Esophagus squamous epithelium (tissue), 5 donors: ENCODE data around the gene NKD1. TPM values are rescaled to one million over a fixed set of nuclear protein-coding genes. Genes with fewer than 3 reads are reported as not detected.

ENCODE experiments used
- DNase-seq: peaks from one replicate; lab custom pipeline; 2025; lab: John Stamatoyannopoulos, UW
- H3K27ac ChIP-seq, 4 donors: fragments of 200-600 bp; sonication (generic); one replicate each; pipeline ENCODE4 v1.5.1; 2016 to 2019; ENCODE audit warnings: mild to moderate bottlenecking in 1 of 4
- H3K27me3 ChIP-seq, 4 donors: fragments of 200-600 bp; sonication (generic); 1 replicate in 3 of 4; 2 replicates in 1 of 4; pipeline versions ENCODE4 v1.5.1 to v1.6.0; 2017 to 2021; ENCODE audit warnings: antibody characterized with exemption in 1 of 4
- H3K36me3 ChIP-seq, 3 donors: fragments of 200-600 bp; sonication (generic); one replicate each; pipeline ENCODE4 v1.5.1; 2016 to 2019
- H3K4me1 ChIP-seq, 3 donors: fragments of 200-600 bp; sonication (generic); one replicate each; pipeline ENCODE4 v1.5.1; 2017 to 2019
- H3K4me3 ChIP-seq, 4 donors: fragments of 200-600 bp; sonication (generic); 1 replicate in 3 of 4; 2 replicates in 1 of 4; pipeline ENCODE4 v1.5.1; 2016 to 2019; ENCODE audit warnings: mild to moderate bottlenecking in 2 of 4, moderate library complexity in 1 of 4
- H3K9me3 ChIP-seq, 3 donors: fragments of 200-600 bp; sonication (generic); one replicate each; pipeline ENCODE4 v1.5.1; 2016 to 2019
- CTCF ChIP-seq, 6 experiments: fragments of 450-650 bp in 4 of 6; fragments of 200-600 bp in 2 of 6; sonication (generic) in 2 of 6; IDR thresholded peaks; one replicate each; pipeline ENCODE4 v1.5.1; 2016 to 2019; ENCODE audit warnings: antibody characterized with exemption in 6 of 6, mild to moderate bottlenecking in 4 of 6, moderate library complexity in 4 of 6
- POLR2A ChIP-seq, 4 donors: fragments of 450-650 bp; IDR thresholded peaks; one replicate each; pipeline ENCODE4 v1.6.1; 2017; ENCODE audit warnings: antibody characterized with exemption in 4 of 4, mild to moderate bottlenecking in 4 of 4, moderate library complexity in 3 of 4
- WGBS, 2 donors: methylation state at CpG; one replicate each; pipeline ENCODE4 v1.1.5; 2018; 5-methylcytosine and 5-hydroxymethylcytosine counted together
- intact Hi-C: fragments of 100-400 bp; cut with DNase I; formaldehyde crosslinking; loops from one replicate; pipeline ENCODE4 v1.15.0; 2022
- total RNA-seq, 4 donors: library from RNA; depleted of rRNA; stranded (reverse); fragments of >200 nt; gene quantifications; one replicate each; pipeline ENCODE4 v1.1.0, GENCODE V29; 2016
- donor health status: DM: yes; HTN: yes; CAD: no.

The NKD1 gene
- total RNA-seq, 4 donors from 2014 or later: 1.1 to 10.5 (median 3.1) TPM

- WGBS, 2 donors: 87 to 94% methylated on average over 3 to 16 of the region's 21 CpGs
- Histone ChIP-seq H3K9me3 (peaks cover 0 to 18% (median 13%) of the 10 kb centered on the region in 3 donors), H3K4me1 (peaks cover 7 to 44% (median 30%) of the 10 kb centered on the region in 3 donors), H3K4me3 (no peak overlapping the region), H3K36me3 (peaks cover 0 to 11% (median 0%) of the 10 kb centered on the region in 3 donors), H3K27me3 (no peaks in the 10 kb centered on the region), H3K27ac (peak overlapping the region in 3 of 4 donors; percentile 63 to 68 (median 65))
- no peak for DNase-seq
- intact Hi-C loops: loop anchor here (5.0 kb wide), 2 partner anchors 140 to 295 kb away; no protein-coding TSS in a partner anchor
- no peak for TF ChIP-seq POLR2A (IDR thresholded peaks at IDR 0.05)
- peak in 2 of 6 experiments; percentile 4 to 33 for TF ChIP-seq CTCF (IDR thresholded peaks at IDR 0.05)
Measured at GRCh38 chr16:50667497-50668367, 119.5 kb downstream of the NKD1 start.

GRCh38 chr16:50668368-50669008 is 120.3 kb downstream of the NKD1 start:
- no peak for DNase-seq
- peaks cover 0 to 24% (median 20%) of the 10 kb centered on the region in 3 donors for H3K9me3 ChIP-seq
- peaks cover 0 to 18% (median 0%) of the 10 kb centered on the region in 3 donors for H3K36me3 ChIP-seq
- H3K27me3 ChIP-seq: peaks cover 0 to 2% (median 0%) of the 10 kb centered on the region in 4 donors
- TF ChIP-seq CTCF (IDR thresholded peaks at IDR 0.05) (peak in 1 of 6 experiments; percentile 32), POLR2A (IDR thresholded peaks at IDR 0.05) (no peak)
- peak overlapping the region; percentile 63 to 68 (median 64) for H3K27ac ChIP-seq
- intact Hi-C loops: loop anchor here (5.0 kb wide), 2 partner anchors 139 to 296 kb away; no protein-coding TSS in a partner anchor
- H3K4me3 ChIP-seq: no peak overlapping the region
- 42 to 46% methylated on average over 3 to 5 of the region's 5 CpGs for WGBS, 2 donors
- H3K4me1 ChIP-seq: peaks cover 7 to 44% (median 30%) of the 10 kb centered on the region in 3 donors

GRCh38 chr16:50669741-50670140 is 121.5 kb downstream of the NKD1 start:
- H3K9me3 ChIP-seq: peaks cover 0 to 26% (median 24%) of the 10 kb centered on the region in 3 donors
- 92 to 96% methylated on average over 4 of the region's 4 CpGs for WGBS, 2 donors
- peaks cover 7 to 49% (median 30%) of the 10 kb centered on the region in 3 donors for H3K4me1 ChIP-seq
- DNase-seq: no peak
- H3K27me3 ChIP-seq: peaks cover 0 to 5% (median 0%) of the 10 kb centered on the region in 4 donors
- no peak for TF ChIP-seq POLR2A (IDR thresholded peaks at IDR 0.05)
- TF ChIP-seq CTCF (IDR thresholded peaks at IDR 0.05): no peak
- peaks cover 0 to 31% (median 0%) of the 10 kb centered on the region in 3 donors for H3K36me3 ChIP-seq
- no peak overlapping the region for H3K27ac ChIP-seq
- no peak overlapping the region for H3K4me3 ChIP-seq
- intact Hi-C loops: loop anchor here (5.0 kb wide), 2 partner anchors 138 to 297 kb away; no protein-coding TSS in a partner anchor

- Histone ChIP-seq H3K9me3 (peaks cover 0 to 26% (median 24%) of the 10 kb centered on the region in 3 donors), H3K27me3 (peaks cover 0 to 5% (median 0%) of the 10 kb centered on the region in 4 donors), H3K4me1 (peaks cover 7 to 49% (median 26%) of the 10 kb centered on the region in 3 donors), H3K27ac (no peak overlapping the region), H3K4me3 (no peak overlapping the region), H3K36me3 (peaks cover 0 to 31% (median 0%) of the 10 kb centered on the region in 3 donors)
- no peak for DNase-seq
- intact Hi-C loops: no loop called here
- TF ChIP-seq POLR2A (IDR thresholded peaks at IDR 0.05) (no peak), CTCF (IDR thresholded peaks at IDR 0.05) (no peak)
- 76 to 89% methylated on average over 5 to 6 of the region's 6 CpGs for WGBS, 2 donors
Measured at GRCh38 chr16:50670476-50670875, 122.3 kb downstream of the NKD1 start.
